Hypothalamus (tissue), 51 donors: ENCODE data around the gene PHPT1.
"Not testable (repeated sequence)": the region's sequence is repeated elsewhere in the genome, so short reads cannot be mapped to it uniquely, and the experiment has no call there.

Experiments
- DNase-seq, 51 donors: peaks; one replicate each; lab custom pipeline; 2025; lab: John Stamatoyannopoulos, UW

Gene PHPT1

DNA sequence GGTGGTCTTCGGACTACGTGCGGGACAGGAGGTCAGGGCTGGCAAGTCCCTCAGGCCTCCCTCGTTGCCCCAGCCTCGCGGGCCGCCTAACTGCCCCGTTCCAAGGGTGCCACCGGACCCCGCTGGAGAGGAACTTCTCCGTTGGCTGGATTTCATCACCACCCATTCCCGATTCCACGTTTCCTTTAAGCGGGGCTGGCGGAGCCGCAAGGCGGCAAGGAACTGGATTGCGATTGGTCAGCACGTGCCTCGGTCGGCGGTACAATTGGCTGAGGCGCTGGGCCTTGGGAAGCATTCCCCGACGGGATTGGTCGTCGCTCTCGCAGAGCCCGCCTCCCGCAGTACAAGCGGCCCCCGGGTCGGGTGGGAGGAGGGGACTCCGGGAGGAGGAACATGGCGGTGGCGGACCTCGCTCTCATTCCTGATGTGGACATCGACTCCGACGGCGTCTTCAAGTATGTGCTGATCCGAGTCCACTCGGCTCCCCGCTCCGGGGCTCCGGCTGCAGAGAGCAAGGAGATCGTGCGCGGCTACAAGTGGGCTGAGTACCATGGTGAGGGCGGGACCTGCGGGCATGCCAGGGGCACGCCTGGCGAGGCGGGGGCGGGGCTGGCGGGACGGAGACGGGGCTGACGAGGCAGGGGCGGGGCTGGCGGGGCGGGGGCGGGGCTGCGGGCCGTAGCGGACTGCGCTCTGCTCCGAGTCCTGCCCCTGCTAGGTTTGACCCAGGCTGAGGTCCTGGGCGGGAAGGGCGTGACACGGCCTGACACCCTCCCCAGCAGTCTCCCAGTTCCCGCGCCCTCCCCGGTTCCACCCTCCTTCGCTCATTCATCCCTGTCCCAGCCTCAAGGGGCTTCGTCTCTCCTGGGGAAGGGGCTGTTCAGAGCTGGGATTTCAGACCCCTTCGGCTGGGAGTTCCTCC, at the start of gene PHPT1:
Gene PHPT1 (plus strand): TSS at position 372 of the 922 bp plus-strand sequence. CDS start 22 bp downstream, at position 394.
- peak; percentile 90 to 99 (median 97) for DNase-seq

DNA sequence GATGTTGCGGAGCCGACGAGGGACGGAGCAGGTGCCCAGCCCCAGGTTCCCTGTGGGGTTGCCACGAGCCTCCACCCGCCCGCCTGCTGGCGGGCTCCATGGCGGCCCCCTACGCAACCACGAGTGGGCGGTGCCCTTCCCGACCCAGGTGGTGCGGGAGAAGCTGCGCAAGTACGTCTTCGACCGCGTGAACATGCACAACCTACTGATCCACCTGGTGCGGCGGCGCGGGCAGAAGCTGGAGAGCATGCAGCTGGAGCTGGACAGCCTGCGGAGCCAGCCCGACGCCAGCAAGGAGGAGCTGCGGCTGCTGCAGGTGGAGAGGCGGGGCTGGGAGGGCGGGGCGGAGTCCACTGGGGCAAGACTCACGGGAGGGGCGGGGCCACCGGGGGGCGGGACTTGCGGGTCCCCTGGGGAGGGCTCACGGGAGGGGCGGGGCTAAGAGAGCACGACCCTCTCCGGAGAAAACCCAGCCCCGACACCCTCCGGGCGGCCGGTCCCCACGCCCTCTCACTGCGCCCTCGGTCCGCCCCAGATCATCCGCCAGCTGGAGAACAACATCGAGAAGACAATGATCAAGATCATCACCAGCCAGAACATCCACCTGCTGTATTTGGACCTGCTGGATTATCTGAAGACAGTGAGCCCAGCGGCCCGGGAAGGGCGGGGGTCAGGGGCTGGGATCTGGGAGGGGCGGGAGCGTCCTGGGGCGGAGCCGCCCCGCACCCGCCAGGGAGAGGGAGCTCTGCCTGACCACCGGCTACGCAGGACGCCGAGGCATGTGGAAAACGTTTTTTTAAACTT, 49.2 kb upstream of the PHPT1 start:
- peak in 35 of 51 donors; percentile 13 to 78 (median 59) for DNase-seq

GRCh38 chr9:136802321-136802720, 46.9 kb upstream of the PHPT1 start:
- DNase-seq = no peak

DNA sequence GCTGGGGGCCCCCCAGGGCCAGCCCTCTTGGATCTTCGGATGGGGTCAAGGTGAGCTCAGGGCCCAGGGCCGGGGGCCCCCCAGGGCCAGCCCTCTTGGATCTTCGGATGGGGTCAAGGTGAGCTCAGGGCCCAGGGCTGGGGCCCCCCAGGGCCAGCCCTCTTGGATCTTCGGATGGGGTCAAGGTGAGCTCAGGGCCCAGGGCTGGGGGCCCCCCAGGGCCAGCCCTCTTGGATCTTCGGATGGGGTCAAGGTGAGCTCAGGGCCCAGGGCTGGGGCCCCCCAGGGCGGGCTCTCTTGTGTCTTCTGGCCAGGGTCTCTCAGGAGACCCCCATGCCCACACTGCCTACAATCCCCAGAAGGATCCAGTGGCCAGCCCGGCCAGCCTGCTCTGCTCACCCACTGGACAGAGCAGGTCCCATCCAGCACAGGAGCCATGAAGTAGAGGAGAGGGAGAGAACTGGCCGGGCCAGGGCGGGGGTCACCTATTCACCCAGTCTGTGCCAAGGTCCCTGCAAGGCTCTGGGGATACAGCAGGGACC, 46.1 kb upstream of the PHPT1 start:
- not testable (repeated sequence) for DNase-seq

DNA sequence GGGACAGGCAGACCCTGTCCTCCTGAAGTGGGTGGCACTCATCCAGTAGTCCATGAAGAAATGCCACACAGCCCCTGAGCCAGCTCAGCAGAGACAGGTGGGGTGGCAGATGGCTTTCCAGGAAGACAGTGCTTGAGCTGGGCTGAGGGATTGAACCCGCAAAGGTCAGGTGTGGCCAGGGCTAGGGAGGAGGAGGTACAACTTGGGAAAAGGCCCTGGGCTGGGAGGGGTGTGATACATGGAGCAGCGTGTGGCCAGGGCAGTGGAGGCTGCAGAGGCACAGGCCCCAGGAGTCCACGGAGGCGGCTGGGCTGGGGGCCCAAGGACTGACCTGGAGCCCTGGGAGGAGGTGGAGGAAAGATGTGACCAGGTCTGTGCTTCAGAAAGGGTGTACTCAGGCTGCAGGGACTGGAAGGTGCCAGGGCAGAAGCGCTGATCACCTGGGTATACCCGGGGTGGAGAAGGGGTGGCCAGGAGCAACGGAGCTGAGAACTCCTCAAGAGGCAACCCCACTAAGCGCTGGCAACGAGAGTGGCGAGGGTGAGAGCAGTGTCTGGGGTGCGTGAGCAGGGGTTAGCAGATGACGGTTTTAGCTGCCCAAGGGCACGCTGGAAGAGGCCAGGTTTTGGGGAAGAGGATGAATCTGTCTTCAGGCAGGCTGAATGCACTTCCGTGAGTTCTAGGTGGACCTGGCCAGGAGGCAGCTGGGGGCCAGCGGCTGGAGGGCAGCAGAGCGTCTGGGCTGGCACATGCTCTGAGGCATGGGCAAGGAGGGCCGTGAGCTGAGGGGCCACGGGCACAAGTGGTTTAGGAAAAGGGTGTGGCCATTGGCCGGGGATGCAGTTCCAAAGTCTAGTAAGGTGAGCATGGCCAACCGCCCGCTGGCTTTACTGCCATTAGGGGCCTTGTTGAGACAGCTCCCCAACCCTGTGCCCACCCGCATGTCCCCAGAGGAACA, 45.4 kb upstream of the PHPT1 start:
- DNase-seq = no peak

GRCh38 chr9:136804509-136805206, 44.6 kb upstream of the PHPT1 start:
- no peak for DNase-seq

DNA sequence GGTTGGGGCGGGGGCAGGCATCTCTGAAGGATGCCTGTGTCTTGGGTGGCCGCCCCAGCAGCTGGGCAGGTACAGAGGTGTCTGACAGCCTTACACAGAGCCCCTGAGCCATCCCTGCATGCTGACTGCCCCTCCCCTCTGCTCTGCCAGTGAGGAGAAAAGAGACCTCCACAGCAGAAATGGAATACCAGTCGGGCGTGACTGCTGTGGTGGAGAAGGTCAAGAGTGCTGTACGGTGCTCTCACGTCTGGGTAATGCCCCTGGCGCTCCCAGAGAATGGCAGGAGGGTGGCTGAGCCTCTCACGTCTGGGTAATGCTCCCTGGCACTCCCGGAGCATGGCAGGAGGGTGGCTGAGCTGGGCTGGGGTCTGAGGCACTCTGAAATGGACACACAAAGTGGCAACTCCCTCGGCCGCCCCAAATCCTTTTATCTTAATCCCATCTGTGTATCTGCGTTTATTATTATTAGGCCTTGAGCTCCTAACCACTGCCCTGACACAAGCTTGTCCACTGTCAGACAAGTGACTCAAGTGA, 43.9 kb upstream of the PHPT1 start:
- no peak for DNase-seq

DNA sequence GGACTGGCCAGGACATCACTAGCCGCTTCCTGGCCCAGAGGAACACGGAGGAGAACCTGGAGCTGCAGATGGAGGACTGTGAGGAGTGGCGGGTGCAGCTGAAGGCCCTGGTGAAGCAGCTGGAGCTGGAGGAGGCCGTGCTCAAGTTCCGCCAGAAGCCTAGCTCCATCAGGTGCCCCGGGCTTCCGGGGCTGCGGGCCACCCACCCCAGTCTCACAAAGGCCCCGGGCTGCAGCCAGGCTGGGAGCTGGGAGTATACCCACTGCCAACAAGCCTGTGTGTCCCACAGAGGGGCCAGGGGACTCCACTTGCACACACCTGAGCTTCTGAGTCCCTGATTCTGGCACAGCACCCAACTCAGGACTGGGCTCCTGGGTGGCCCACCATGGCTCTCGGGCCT, 43.1 kb upstream of the PHPT1 start:
- no peak for DNase-seq

DNA sequence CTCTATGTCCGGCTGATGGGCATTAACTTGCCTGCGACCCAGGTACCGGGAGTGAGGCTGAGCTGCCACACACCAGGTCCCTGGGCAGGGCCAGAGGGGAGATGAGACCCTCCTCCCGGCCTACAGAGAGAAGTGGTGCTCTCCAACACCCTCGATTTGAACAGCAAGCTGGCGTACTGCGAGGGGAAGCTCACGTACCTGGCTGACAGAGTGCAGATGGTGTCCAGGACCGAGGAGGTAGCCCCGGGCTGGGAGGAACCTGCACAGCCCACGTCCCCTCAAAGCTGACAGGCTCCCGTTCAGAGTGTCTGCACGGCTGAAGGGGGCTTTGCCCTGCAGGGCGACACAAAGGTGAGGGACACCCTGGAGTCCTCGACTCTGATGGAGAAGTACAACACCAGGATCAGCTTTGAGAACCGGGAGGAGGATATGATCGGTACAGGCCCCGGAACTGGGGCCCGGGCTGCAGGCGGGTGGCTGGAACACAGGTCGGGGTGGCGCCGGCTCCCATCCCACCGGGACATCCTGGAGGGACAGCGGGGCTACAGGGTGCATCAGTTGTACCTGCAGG, 42.5 kb upstream of the PHPT1 start:
- DNase-seq = no peak

DNA sequence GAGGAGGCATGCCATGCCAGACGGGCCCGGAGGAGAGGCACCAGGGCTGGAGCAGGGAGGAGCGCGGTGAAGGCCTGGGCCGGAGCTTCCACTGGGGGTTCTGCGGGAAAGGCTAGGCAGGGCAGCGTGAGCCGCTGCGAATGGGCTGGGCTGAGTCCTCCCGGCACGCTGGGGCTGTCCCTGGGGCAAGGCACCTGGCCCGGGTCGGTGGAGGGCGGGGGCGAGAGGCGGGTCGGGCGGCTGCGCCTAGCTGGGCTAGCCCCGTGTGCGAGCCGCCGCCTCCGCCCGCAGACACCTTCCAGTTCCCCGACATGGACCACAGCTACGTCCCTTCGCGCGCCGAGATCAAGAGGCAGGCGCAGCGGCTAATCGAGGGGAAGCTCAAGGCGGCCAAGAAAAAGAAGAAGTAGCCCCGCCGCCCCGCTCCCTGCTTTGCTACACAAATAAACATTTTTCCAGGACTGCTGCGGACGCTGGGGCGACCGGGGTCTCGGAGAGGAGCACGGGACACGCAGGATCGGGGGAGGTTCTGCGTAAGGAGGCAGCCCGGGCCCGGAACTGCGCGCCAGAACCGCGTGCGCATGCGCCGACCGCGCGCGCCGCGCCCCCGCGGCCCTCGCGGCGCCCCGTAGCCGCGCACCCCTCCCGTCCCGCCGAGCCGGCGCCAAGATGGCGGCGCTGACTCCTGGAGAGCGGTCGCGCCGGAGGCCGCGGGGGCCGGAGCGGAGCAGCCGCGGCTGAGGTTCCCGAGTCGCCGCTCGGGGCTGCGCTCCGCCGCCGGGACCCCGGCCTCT, 41.7 kb upstream of the PHPT1 start, which contains the start of gene RABL6:
Gene RABL6 (plus strand): TSS at position 668 of the 794 bp plus-strand sequence. CDS start 249 bp downstream, outside the sequence.
- DNase-seq = peak in 47 of 51 donors; percentile 17 to 81 (median 59)

- peak in 21 of 51 donors; percentile 31 to 70 (median 56) for DNase-seq
Observed at GRCh38 chr9:136808075-136808805, 41.0 kb upstream of the PHPT1 start.

DNA sequence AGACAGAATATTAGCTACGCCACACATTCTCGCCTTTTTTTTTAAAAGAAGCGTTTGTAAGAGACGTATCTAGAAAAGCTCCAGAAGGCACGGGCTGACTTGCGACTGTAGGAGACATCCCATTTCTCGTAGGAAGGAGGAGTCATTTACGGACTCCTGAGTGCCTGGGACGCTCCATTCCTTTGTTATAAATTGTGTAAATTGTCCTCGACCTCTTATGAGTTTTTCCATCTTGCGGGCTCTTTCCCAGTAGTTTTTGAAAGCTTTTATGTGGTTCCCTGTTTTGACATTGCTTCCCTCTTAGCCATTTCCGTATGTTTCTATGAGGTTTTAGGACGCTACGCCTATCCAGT, 40.4 kb upstream of the PHPT1 start:
- DNase-seq = peak in 1 of 51 donors; percentile 34

- DNase-seq = no peak
Observed at GRCh38 chr9:136814725-136815421, 34.3 kb upstream of the PHPT1 start.

GRCh38 chr9:136815422-136815782, 33.8 kb upstream of the PHPT1 start:
- no peak for DNase-seq

- DNase-seq = peak in 2 of 51 donors; percentile 11 to 17
Observed at GRCh38 chr9:136820971-136821825, 28.0 kb upstream of the PHPT1 start.
